Tibial nerve (tissue), 4 donors: Measurements from ENCODE around the gene INPPL1. TPM values are rescaled to one million over a fixed set of nuclear protein-coding genes. Genes with fewer than 3 reads are reported as not detected.

ENCODE experiments used
- DNase-seq, 2 donors: peaks; one replicate each; pipeline ENCODE4 v3.0.0-alpha.2; 2019; ENCODE audit warnings: low spot score in 2 of 2
- H3K27ac ChIP-seq, 4 donors: fragments of 200-600 bp; sonication (generic) in 3 of 4; one replicate each; pipeline ENCODE4 v1.5.1; 2017 to 2019; ENCODE audit warnings: mild to moderate bottlenecking in 1 of 4
- H3K27me3 ChIP-seq, 2 donors: fragments of 200-600 bp; sonication (generic) in 1 of 2; one replicate each; pipeline versions ENCODE4 v1.5.1 to v1.6.0; 2017 to 2019
- H3K36me3 ChIP-seq, 3 donors: fragments of 200-600 bp; sonication (generic); one replicate each; pipeline ENCODE4 v1.5.1; 2018 to 2019
- H3K4me1 ChIP-seq, 4 donors: fragments of 200-600 bp; sonication (generic) in 3 of 4; one replicate each; pipeline ENCODE4 v1.5.1; 2017 to 2019
- H3K4me3 ChIP-seq, 4 donors: fragments of 200-600 bp; sonication (generic) in 3 of 4; one replicate each; pipeline ENCODE4 v1.5.1; 2017 to 2019; ENCODE audit warnings: mild to moderate bottlenecking in 1 of 4, moderate library complexity in 1 of 4
- H3K9me3 ChIP-seq, 4 donors: fragments of 200-600 bp; sonication (generic) in 3 of 4; one replicate each; pipeline ENCODE4 v1.5.1; 2017 to 2019
- EP300 ChIP-seq, 2 donors: sonication (generic); formaldehyde crosslinking; IDR thresholded peaks; one replicate each; pipeline ENCODE4 v1.6.1; 2017; ENCODE audit warnings: antibody characterized with exemption in 2 of 2, mild to moderate bottlenecking in 1 of 2
- POLR2A ChIP-seq, 2 donors: fragments of 450-650 bp; IDR thresholded peaks; one replicate each; pipeline ENCODE4 v1.6.1; 2017; ENCODE audit warnings: antibody characterized with exemption in 2 of 2, mild to moderate bottlenecking in 2 of 2, moderate library complexity in 2 of 2
- WGBS, 2 donors: methylation state at CpG; one replicate each; pipeline ENCODE4 v1.1.5; 2018; 5-methylcytosine and 5-hydroxymethylcytosine counted together
- total RNA-seq, 4 donors: library from RNA; depleted of rRNA; stranded (reverse); fragments of >200 nt; gene quantifications; one replicate each; pipeline ENCODE4 v1.1.0, GENCODE V29; 2016
- TF ChIP-seq, protein P1 (sequence below), 5 experiments: fragments of 200-600 bp in 3 of 5; fragments of 450-650 bp in 2 of 5; sonication (generic) in 3 of 5; IDR thresholded peaks; one replicate each; pipeline ENCODE4 v1.5.1; 2016 to 2019; ENCODE audit warnings: antibody characterized with exemption in 5 of 5, mild to moderate bottlenecking in 3 of 5, moderate library complexity in 2 of 5

Gene INPPL1
- total RNA-seq, 4 donors from 2014 or later: 73.6 to 137 (median 94.8) TPM

GRCh38 chr11:72280037-72280436 is 55.5 kb downstream of the INPPL1 start:
- Histone ChIP-seq H3K4me1 (no peaks in the 10 kb centered on the region), H3K4me3 (no peak overlapping the region), H3K36me3 (no peaks in the 10 kb centered on the region), H3K9me3 (peaks cover 0 to 6% (median 0%) of the 10 kb centered on the region in 4 donors), H3K27ac (no peak overlapping the region), H3K27me3 (peaks cover 0 to 6% of the 10 kb centered on the region in 2 donors)
- TF ChIP-seq, protein P1, sequence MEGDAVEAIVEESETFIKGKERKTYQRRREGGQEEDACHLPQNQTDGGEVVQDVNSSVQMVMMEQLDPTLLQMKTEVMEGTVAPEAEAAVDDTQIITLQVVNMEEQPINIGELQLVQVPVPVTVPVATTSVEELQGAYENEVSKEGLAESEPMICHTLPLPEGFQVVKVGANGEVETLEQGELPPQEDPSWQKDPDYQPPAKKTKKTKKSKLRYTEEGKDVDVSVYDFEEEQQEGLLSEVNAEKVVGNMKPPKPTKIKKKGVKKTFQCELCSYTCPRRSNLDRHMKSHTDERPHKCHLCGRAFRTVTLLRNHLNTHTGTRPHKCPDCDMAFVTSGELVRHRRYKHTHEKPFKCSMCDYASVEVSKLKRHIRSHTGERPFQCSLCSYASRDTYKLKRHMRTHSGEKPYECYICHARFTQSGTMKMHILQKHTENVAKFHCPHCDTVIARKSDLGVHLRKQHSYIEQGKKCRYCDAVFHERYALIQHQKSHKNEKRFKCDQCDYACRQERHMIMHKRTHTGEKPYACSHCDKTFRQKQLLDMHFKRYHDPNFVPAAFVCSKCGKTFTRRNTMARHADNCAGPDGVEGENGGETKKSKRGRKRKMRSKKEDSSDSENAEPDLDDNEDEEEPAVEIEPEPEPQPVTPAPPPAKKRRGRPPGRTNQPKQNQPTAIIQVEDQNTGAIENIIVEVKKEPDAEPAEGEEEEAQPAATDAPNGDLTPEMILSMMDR (IDR thresholded peaks at IDR 0.05): no peak
- TF ChIP-seq EP300 (IDR thresholded peaks at IDR 0.05) (no peak), POLR2A (IDR thresholded peaks at IDR 0.05) (no peak)
- 91 to 94% methylated on average over 12 of the region's 12 CpGs for WGBS, 2 donors
- no peak for DNase-seq

GRCh38 chr11:72280726-72281315 is 56.3 kb downstream of the INPPL1 start:
- H3K27me3 ChIP-seq: peaks cover 0 to 6% of the 10 kb centered on the region in 2 donors
- H3K27ac ChIP-seq: no peak overlapping the region
- H3K4me1 ChIP-seq: no peaks in the 10 kb centered on the region
- no peak overlapping the region for H3K4me3 ChIP-seq
- TF ChIP-seq EP300 (IDR thresholded peaks at IDR 0.05) (no peak), POLR2A (IDR thresholded peaks at IDR 0.05) (no peak)
- TF ChIP-seq, protein P1 (IDR thresholded peaks at IDR 0.05): no peak
- DNase-seq: no peak
- H3K9me3 ChIP-seq: peaks cover 0 to 6% (median 0%) of the 10 kb centered on the region in 4 donors
- H3K36me3 ChIP-seq: no peaks in the 10 kb centered on the region
- WGBS, 2 donors: 94 to 96% methylated on average over 24 of the region's 24 CpGs

- no peak for DNase-seq
- no peak overlapping the region for H3K27ac ChIP-seq
- no peaks in the 10 kb centered on the region for H3K36me3 ChIP-seq
- no peaks in the 10 kb centered on the region for H3K4me1 ChIP-seq
- peaks cover 0 to 6% of the 10 kb centered on the region in 2 donors for H3K27me3 ChIP-seq
- no peak overlapping the region for H3K4me3 ChIP-seq
- WGBS, 2 donors: 73 to 85% methylated on average over 2 of the region's 2 CpGs
- TF ChIP-seq POLR2A (IDR thresholded peaks at IDR 0.05) (no peak), EP300 (IDR thresholded peaks at IDR 0.05) (no peak)
- TF ChIP-seq, protein P1 (IDR thresholded peaks at IDR 0.05): no peak
- peaks cover 0 to 6% (median 0%) of the 10 kb centered on the region in 4 donors for H3K9me3 ChIP-seq
Measured at GRCh38 chr11:72283947-72284346, 59.4 kb downstream of the INPPL1 start.

- no peak overlapping the region for H3K27ac ChIP-seq
- H3K4me1 ChIP-seq: no peaks in the 10 kb centered on the region
- no peaks in the 10 kb centered on the region for H3K9me3 ChIP-seq
- no peak overlapping the region for H3K4me3 ChIP-seq
- DNase-seq: no peak
- 92 to 96% methylated on average over 2 of the region's 2 CpGs for WGBS, 2 donors
- peaks cover 0 to 6% (median 0%) of the 10 kb centered on the region in 3 donors for H3K36me3 ChIP-seq
- no peak for TF ChIP-seq POLR2A (IDR thresholded peaks at IDR 0.05)
- TF ChIP-seq EP300 (IDR thresholded peaks at IDR 0.05): no peak
- TF ChIP-seq, protein P1 (IDR thresholded peaks at IDR 0.05): no peak
- H3K27me3 ChIP-seq: peaks cover 0 to 1% of the 10 kb centered on the region in 2 donors
Measured at GRCh38 chr11:72287293-72287692, 62.7 kb downstream of the INPPL1 start.

Other genes starting within 250 kb of the INPPL1 start
- 10 to 100 TPM in 1 of 4 donors, 1 to 10 TPM in 3; 5.1 to 11.6 (median 6.3) TPM for gene IL18BP, start 225.9 kb upstream of the INPPL1 start, total RNA-seq
- gene NUMA1, start 144.2 kb upstream of the INPPL1 start, total RNA-seq: 100 to 1,000 TPM; 345 to 650 (median 380) TPM
- 10 to 100 TPM in 1 of 4 donors, 1 to 10 TPM in 3; 7.3 to 10.8 (median 9.2) TPM for gene LRRC51, start 143.9 kb upstream of the INPPL1 start, total RNA-seq
- 100 to 1,000 TPM; 116 to 133 (median 128) TPM for gene LAMTOR1, start 121.5 kb upstream of the INPPL1 start, total RNA-seq
- gene TOMT, start 118.8 kb upstream of the INPPL1 start, total RNA-seq: not detected
- 10 to 100 TPM; 20.8 to 36.7 (median 30.8) TPM for gene ANAPC15, start 112.1 kb upstream of the INPPL1 start, total RNA-seq
- gene FOLR3, start 89.0 kb upstream of the INPPL1 start, total RNA-seq: under 1 TPM in 1 of 4 donors, not detected in 3; 0.63 TPM
- gene FOLR1, start 32.6 kb upstream of the INPPL1 start, total RNA-seq: under 1 TPM in 2 of 4 donors, not detected in 2; 0.39 to 0.66 TPM
- 10 to 100 TPM; 27.8 to 60.9 (median 35.7) TPM for gene FOLR2, start 8.0 kb upstream of the INPPL1 start, total RNA-seq
- gene PHOX2A, start 19.4 kb downstream of the INPPL1 start, total RNA-seq: not detected
- gene CLPB, start 209.8 kb downstream of the INPPL1 start, total RNA-seq: 10 to 100 TPM; 19.4 to 37.8 (median 27.1) TPM